Sigmoid colon (tissue), 7 donors: ENCODE data around the gene MMP21. TPM values are rescaled to one million over a fixed set of nuclear protein-coding genes. Genes with fewer than 3 reads are reported as not detected.

Source experiments
- DNase-seq: peaks from one replicate; pipeline ENCODE4 v3.0.0-alpha.2; 2019
- H3K27ac ChIP-seq, 4 donors: fragments of 200-600 bp; sonication (generic); one replicate each; pipeline ENCODE4 v1.5.1; 2016 to 2019; ENCODE audit warnings: mild to moderate bottlenecking in 1 of 4
- H3K27me3 ChIP-seq, 3 donors: fragments of 200-600 bp; sonication (generic); one replicate each; pipeline ENCODE4 v1.5.1; 2019; ENCODE audit warnings: mild to moderate bottlenecking in 1 of 3
- H3K36me3 ChIP-seq, 4 donors: fragments of 200-600 bp; sonication (generic); one replicate each; pipeline ENCODE4 v1.5.1; 2016 to 2019
- H3K4me1 ChIP-seq, 4 donors: fragments of 200-600 bp; sonication (generic); one replicate each; pipeline ENCODE4 v1.5.1; 2017 to 2019
- H3K4me3 ChIP-seq, 4 donors: fragments of 200-600 bp; sonication (generic); one replicate each; pipeline ENCODE4 v1.5.1; 2017 to 2019; ENCODE audit warnings: mild to moderate bottlenecking in 2 of 4, moderate library complexity in 1 of 4
- H3K9me3 ChIP-seq, 4 donors: fragments of 200-600 bp in 3 of 4; sonication (generic) in 3 of 4; one replicate each; pipeline versions ENCODE4 v1.5.1 to v1.6.1; 2013 to 2019
- EP300 ChIP-seq, 4 donors: sonication (generic); formaldehyde crosslinking; IDR thresholded peaks; one replicate each; pipeline ENCODE4 v1.6.1; 2017; ENCODE audit warnings: antibody characterized with exemption in 4 of 4
- POLR2A ChIP-seq, 2 donors: fragments of 450-650 bp; IDR thresholded peaks; one replicate each; pipeline ENCODE4 v1.6.1; 2016; ENCODE audit warnings: antibody characterized with exemption in 2 of 2, mild to moderate bottlenecking in 2 of 2, moderate library complexity in 2 of 2
- POLR2AphosphoS5 ChIP-seq, 4 donors: sonication (generic); formaldehyde crosslinking; IDR thresholded peaks; one replicate each; pipeline ENCODE4 v1.6.1; 2017; ENCODE audit warnings: antibody characterized with exemption in 4 of 4
- WGBS, 2 donors: extraction: QIAGEN DNeasy Blood & Tissue Kit; methylation state at CpG; one replicate each; pipeline ENCODE4 v1.1.7; 2013; 5-methylcytosine and 5-hydroxymethylcytosine counted together
- intact Hi-C: fragments of 100-400 bp; cut with DNase I; formaldehyde crosslinking; loops from one replicate; pipeline ENCODE4 v1.15.1; 2023
- polyA plus RNA-seq, 3 donors: library from polyadenylated mRNA; stranded (reverse); fragments of 200-250 nt; gene quantifications; one replicate each; pipeline ENCODE4 v1.2.3, GENCODE V29; 2013
- total RNA-seq, 4 donors: library from RNA; depleted of rRNA; stranded (reverse); fragments of >200 nt; gene quantifications; one replicate each; pipeline ENCODE4 v1.1.0, GENCODE V29; 2016
- TF ChIP-seq, protein P1 (sequence below), 4 experiments: fragments of 450-650 bp in 3 of 4; fragments of 200-600 bp in 1 of 4; IDR thresholded peaks; one replicate each; pipeline ENCODE4 v1.5.1; 2016 to 2019; ENCODE audit warnings: antibody characterized with exemption in 4 of 4, mild to moderate bottlenecking in 3 of 4, moderate library complexity in 2 of 4
- donor health status: healthy with polysubstance abuse.
- donor health status: Bipolar disorder and iron deficiency.
- donor health status: healthy.

Gene MMP21
- total and polyA plus RNA-seq, 7 donors: 0.07 to 0.33 TPM; not detected in 5

DNA sequence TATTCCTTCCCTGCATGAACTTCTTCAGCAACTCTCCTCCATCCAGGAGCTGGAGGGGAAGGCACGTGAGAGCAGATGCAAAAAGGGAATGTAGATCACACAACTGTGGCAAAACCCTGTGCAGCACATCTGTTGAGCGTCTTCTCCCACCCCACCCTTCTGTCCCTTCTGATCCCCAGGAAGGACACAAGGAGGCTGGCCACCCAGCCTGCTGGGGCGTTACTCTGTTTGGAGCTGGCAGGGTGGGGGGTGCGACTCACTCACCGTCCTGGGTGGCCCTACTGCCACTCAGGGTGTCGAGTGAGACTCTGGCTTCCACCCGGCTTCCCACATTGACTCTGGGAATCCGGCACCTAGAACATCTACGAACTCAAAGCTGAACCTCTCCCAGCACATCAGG is 10.2 kb upstream of the MMP21 start:
- 72 to 74% methylated on average over 9 of the region's 9 CpGs for WGBS, 2 donors
- DNase-seq: no peak

GRCh38 chr10:125783957-125784356 is 8.3 kb upstream of the MMP21 start:
- no peak for DNase-seq
- no peaks in the 10 kb centered on the region for H3K4me1 ChIP-seq
- no peak overlapping the region for H3K4me3 ChIP-seq
- no peak overlapping the region for H3K27ac ChIP-seq
- no peaks in the 10 kb centered on the region for H3K27me3 ChIP-seq
- WGBS, 2 donors: 67 to 82% methylated on average over 6 of the region's 6 CpGs
- no peaks in the 10 kb centered on the region for H3K9me3 ChIP-seq
- peaks cover 0 to 15% (median 8%) of the 10 kb centered on the region in 4 donors for H3K36me3 ChIP-seq
- intact Hi-C loops: no loop called here
- TF ChIP-seq EP300 (IDR thresholded peaks at IDR 0.05) (no peak), POLR2A (IDR thresholded peaks at IDR 0.05) (no peak), POLR2AphosphoS5 (IDR thresholded peaks at IDR 0.05) (no peak)
- TF ChIP-seq, protein P1, sequence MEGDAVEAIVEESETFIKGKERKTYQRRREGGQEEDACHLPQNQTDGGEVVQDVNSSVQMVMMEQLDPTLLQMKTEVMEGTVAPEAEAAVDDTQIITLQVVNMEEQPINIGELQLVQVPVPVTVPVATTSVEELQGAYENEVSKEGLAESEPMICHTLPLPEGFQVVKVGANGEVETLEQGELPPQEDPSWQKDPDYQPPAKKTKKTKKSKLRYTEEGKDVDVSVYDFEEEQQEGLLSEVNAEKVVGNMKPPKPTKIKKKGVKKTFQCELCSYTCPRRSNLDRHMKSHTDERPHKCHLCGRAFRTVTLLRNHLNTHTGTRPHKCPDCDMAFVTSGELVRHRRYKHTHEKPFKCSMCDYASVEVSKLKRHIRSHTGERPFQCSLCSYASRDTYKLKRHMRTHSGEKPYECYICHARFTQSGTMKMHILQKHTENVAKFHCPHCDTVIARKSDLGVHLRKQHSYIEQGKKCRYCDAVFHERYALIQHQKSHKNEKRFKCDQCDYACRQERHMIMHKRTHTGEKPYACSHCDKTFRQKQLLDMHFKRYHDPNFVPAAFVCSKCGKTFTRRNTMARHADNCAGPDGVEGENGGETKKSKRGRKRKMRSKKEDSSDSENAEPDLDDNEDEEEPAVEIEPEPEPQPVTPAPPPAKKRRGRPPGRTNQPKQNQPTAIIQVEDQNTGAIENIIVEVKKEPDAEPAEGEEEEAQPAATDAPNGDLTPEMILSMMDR (IDR thresholded peaks at IDR 0.05): no peak

More for the DNA sequence above, 10.2 kb upstream of the MMP21 start:
- no peak overlapping the region for H3K4me3 ChIP-seq
- no peaks in the 10 kb centered on the region for H3K27me3 ChIP-seq
- TF ChIP-seq EP300 (IDR thresholded peaks at IDR 0.05) (no peak), POLR2A (IDR thresholded peaks at IDR 0.05) (no peak)
- no peak overlapping the region for H3K27ac ChIP-seq
- intact Hi-C loops: no loop called here
- no peaks in the 10 kb centered on the region for H3K9me3 ChIP-seq
- H3K4me1 ChIP-seq: no peaks in the 10 kb centered on the region
- peaks cover 0 to 22% (median 12%) of the 10 kb centered on the region in 4 donors for H3K36me3 ChIP-seq

DNA sequence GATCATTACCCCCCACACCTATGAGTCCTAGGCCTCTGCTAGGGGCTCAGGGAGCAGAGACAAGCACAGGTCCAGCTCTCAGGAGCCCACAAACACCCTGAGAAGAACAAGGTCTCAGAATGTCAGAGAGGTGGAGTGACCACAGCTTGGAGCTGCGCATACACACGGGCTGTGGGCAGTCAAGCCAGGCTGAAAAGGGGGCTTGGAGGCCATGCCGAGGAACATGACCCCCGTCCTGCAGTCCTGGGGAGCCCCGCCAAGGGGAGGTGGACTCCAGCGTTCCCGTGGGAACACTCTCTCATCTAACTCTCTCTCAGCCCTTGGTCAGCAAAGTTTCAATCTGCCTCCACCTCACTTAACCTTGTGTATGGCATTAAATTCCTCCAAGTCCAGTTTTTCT is 7.8 kb upstream of the MMP21 start:
- WGBS, 2 donors: 95% methylated on average over 7 of the region's 7 CpGs
- no peaks in the 10 kb centered on the region for H3K27me3 ChIP-seq
- no peaks in the 10 kb centered on the region for H3K9me3 ChIP-seq
- intact Hi-C loops: no loop called here
- H3K4me1 ChIP-seq: no peaks in the 10 kb centered on the region
- no peak overlapping the region for H3K4me3 ChIP-seq
- no peak for DNase-seq
- no peak for TF ChIP-seq POLR2AphosphoS5 (IDR thresholded peaks at IDR 0.05)
- TF ChIP-seq EP300 (IDR thresholded peaks at IDR 0.05): no peak
- TF ChIP-seq, protein P1 (IDR thresholded peaks at IDR 0.05): no peak
- no peak for TF ChIP-seq POLR2A (IDR thresholded peaks at IDR 0.05)
- H3K27ac ChIP-seq: no peak overlapping the region
- H3K36me3 ChIP-seq: peaks cover 0 to 9% (median 3%) of the 10 kb centered on the region in 4 donors

DNA sequence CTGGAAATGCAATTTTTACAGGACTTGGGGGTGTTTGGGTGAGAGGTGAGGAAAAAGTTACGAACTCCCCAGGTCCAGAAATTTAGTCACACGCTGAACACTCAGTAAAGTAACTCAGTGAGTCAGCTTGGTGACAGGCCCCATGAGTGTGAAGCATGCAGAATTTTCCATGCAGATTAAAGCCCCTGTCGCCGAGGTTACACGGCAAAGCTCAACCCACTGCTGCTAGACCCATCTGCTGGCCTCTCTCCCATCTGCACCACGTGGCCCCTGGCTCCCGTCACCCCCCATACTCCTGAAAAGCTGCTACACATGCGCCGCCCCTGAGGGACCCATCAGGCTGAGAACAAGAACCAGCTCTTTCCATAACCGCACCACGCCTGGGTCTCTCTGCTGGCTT is 7.0 kb upstream of the MMP21 start:
- WGBS, 2 donors: 91% methylated on average over 11 of the region's 11 CpGs
- Histone ChIP-seq H3K36me3 (peaks cover 0 to 2% (median 0%) of the 10 kb centered on the region in 4 donors), H3K27me3 (no peaks in the 10 kb centered on the region), H3K9me3 (no peaks in the 10 kb centered on the region), H3K4me3 (no peak overlapping the region), H3K27ac (no peak overlapping the region), H3K4me1 (no peaks in the 10 kb centered on the region)
- no peak for DNase-seq
- TF ChIP-seq POLR2A (IDR thresholded peaks at IDR 0.05) (no peak), POLR2AphosphoS5 (IDR thresholded peaks at IDR 0.05) (no peak), EP300 (IDR thresholded peaks at IDR 0.05) (no peak)
- TF ChIP-seq, protein P1 (IDR thresholded peaks at IDR 0.05): no peak
- intact Hi-C loops: no loop called here

- H3K9me3 ChIP-seq: no peaks in the 10 kb centered on the region
- DNase-seq: no peak
- H3K4me1 ChIP-seq: no peaks in the 10 kb centered on the region
- TF ChIP-seq POLR2AphosphoS5 (IDR thresholded peaks at IDR 0.05) (no peak), EP300 (IDR thresholded peaks at IDR 0.05) (no peak), POLR2A (IDR thresholded peaks at IDR 0.05) (no peak)
- TF ChIP-seq, protein P1 (IDR thresholded peaks at IDR 0.05): no peak
- 91 to 97% methylated on average over 11 of the region's 11 CpGs for WGBS, 2 donors
- H3K36me3 ChIP-seq: no peaks in the 10 kb centered on the region
- no peak overlapping the region for H3K27ac ChIP-seq
- intact Hi-C loops: no loop called here
- no peak overlapping the region for H3K4me3 ChIP-seq
- no peaks in the 10 kb centered on the region for H3K27me3 ChIP-seq
Measured at GRCh38 chr10:125782054-125782453, 6.4 kb upstream of the MMP21 start.
